ENCODE data around the gene SUN2. TPM values are rescaled to one million over a fixed set of nuclear protein-coding genes. Genes with fewer than 3 reads are reported as not detected.

SUN2 gene
- total RNA-seq, 1 donor from 2014 or later = 128 TPM

GRCh38 chr22:38770257-38770949 is 14.6 kb upstream of the SUN2 start:
- intact Hi-C loops (cut with micrococcal nuclease) = no loop called here

GRCh38 chr22:38768036-38768435 is 12.2 kb upstream of the SUN2 start:
- intact Hi-C loops (cut with micrococcal nuclease) = no loop called here
- Mint-ChIP-seq H3K36me3 (ENCODE audit: low read depth) (no peaks in the 10 kb centered on the region), H3K27ac (no peak overlapping the region), H3K9me3 (no peaks in the 10 kb centered on the region), H3K4me3 (no peak overlapping the region), H3K4me1 (peaks cover 6% of the 10 kb centered on the region), H3K27me3 (no peaks in the 10 kb centered on the region)
- DNase-seq = no peak

More at GRCh38 chr22:38770257-38770949, 14.6 kb upstream of the SUN2 start:
- Mint-ChIP-seq H3K27ac (no peak overlapping the region), H3K27me3 (no peaks in the 10 kb centered on the region), H3K4me1 (peaks cover 11% of the 10 kb centered on the region), H3K4me3 (no peak overlapping the region), H3K9me3 (no peaks in the 10 kb centered on the region), H3K36me3 (ENCODE audit: low read depth) (no peaks in the 10 kb centered on the region)
- no peak for DNase-seq

- Mint-ChIP-seq H3K9me3 (no peaks in the 10 kb centered on the region), H3K4me1 (peaks cover 6% of the 10 kb centered on the region), H3K27me3 (no peaks in the 10 kb centered on the region), H3K36me3 (ENCODE audit: low read depth) (no peaks in the 10 kb centered on the region), H3K27ac (no peak overlapping the region), H3K4me3 (no peak overlapping the region)
- intact Hi-C loops (cut with micrococcal nuclease) = no loop called here
- no peak for DNase-seq
Measured at GRCh38 chr22:38767313-38767712, 11.5 kb upstream of the SUN2 start.

GRCh38 chr22:38766076-38766777 is 10.4 kb upstream of the SUN2 start:
- H3K27ac Mint-ChIP-seq = no peak overlapping the region
- H3K9me3 Mint-ChIP-seq = no peaks in the 10 kb centered on the region
- peak; percentile 81 for DNase-seq
- H3K36me3 Mint-ChIP-seq (ENCODE audit: low read depth) = no peaks in the 10 kb centered on the region
- no peak overlapping the region for H3K4me3 Mint-ChIP-seq
- no peaks in the 10 kb centered on the region for H3K27me3 Mint-ChIP-seq
- intact Hi-C loops (cut with micrococcal nuclease) = no loop called here
- peaks cover 6% of the 10 kb centered on the region for H3K4me1 Mint-ChIP-seq

- no peaks in the 10 kb centered on the region for H3K27me3 Mint-ChIP-seq
- no peak overlapping the region for H3K4me3 Mint-ChIP-seq
- intact Hi-C loops (cut with micrococcal nuclease) = no loop called here
- no peak overlapping the region for H3K27ac Mint-ChIP-seq
- DNase-seq = no peak
- peaks cover 1% of the 10 kb centered on the region for H3K36me3 Mint-ChIP-seq (ENCODE audit: low read depth)
- H3K9me3 Mint-ChIP-seq = no peaks in the 10 kb centered on the region
- H3K4me1 Mint-ChIP-seq = peaks cover 19% of the 10 kb centered on the region
Measured at GRCh38 chr22:38762551-38762983, 6.8 kb upstream of the SUN2 start.

- peaks cover 1% of the 10 kb centered on the region for H3K36me3 Mint-ChIP-seq (ENCODE audit: low read depth)
- intact Hi-C loops (cut with micrococcal nuclease) = no loop called here
- H3K9me3 Mint-ChIP-seq = no peaks in the 10 kb centered on the region
- no peaks in the 10 kb centered on the region for H3K27me3 Mint-ChIP-seq
- no peak for DNase-seq
- no peak overlapping the region for H3K27ac Mint-ChIP-seq
- peaks cover 30% of the 10 kb centered on the region for H3K4me1 Mint-ChIP-seq
- H3K4me3 Mint-ChIP-seq = no peak overlapping the region
Measured at GRCh38 chr22:38761202-38762162, 5.7 kb upstream of the SUN2 start.

- Mint-ChIP-seq H3K4me1 (peaks cover 28% of the 10 kb centered on the region), H3K27ac (peak overlapping the region; percentile 37), H3K27me3 (no peaks in the 10 kb centered on the region), H3K4me3 (no peak overlapping the region), H3K36me3 (ENCODE audit: low read depth) (peaks cover 1% of the 10 kb centered on the region), H3K9me3 (no peaks in the 10 kb centered on the region)
- no peak for DNase-seq
- intact Hi-C loops (cut with micrococcal nuclease) = no loop called here
Measured at GRCh38 chr22:38760477-38761201, 4.8 kb upstream of the SUN2 start.

- peaks cover 33% of the 10 kb centered on the region for H3K4me1 Mint-ChIP-seq
- DNase-seq = no peak
- H3K9me3 Mint-ChIP-seq = no peaks in the 10 kb centered on the region
- no peaks in the 10 kb centered on the region for H3K27me3 Mint-ChIP-seq
- no peak overlapping the region for H3K4me3 Mint-ChIP-seq
- peak overlapping the region; percentile 80 for H3K27ac Mint-ChIP-seq
- peaks cover 11% of the 10 kb centered on the region for H3K36me3 Mint-ChIP-seq (ENCODE audit: low read depth)
- intact Hi-C loops (cut with micrococcal nuclease) = loop anchor here (5.0 kb wide), 1 partner anchor 83 kb away; the partner anchor contains the start of gene NPTXR
Measured at GRCh38 chr22:38759005-38759404, 3.2 kb upstream of the SUN2 start.

- Mint-ChIP-seq H3K4me1 (peaks cover 39% of the 10 kb centered on the region), H3K27ac (peak overlapping the region; percentile 80), H3K27me3 (no peaks in the 10 kb centered on the region), H3K9me3 (no peaks in the 10 kb centered on the region), H3K4me3 (peak overlapping the region; percentile 78), H3K36me3 (ENCODE audit: low read depth) (peaks cover 17% of the 10 kb centered on the region)
- DNase-seq = peak; percentile 89
- intact Hi-C loops (cut with micrococcal nuclease) = loop anchor here (5.0 kb wide), 1 partner anchor 84 kb away; the partner anchor contains the start of gene NPTXR
Measured at GRCh38 chr22:38758276-38758945, 2.6 kb upstream of the SUN2 start.

- Mint-ChIP-seq H3K9me3 (no peaks in the 10 kb centered on the region), H3K27ac (peak overlapping the region; percentile 95), H3K4me1 (peaks cover 44% of the 10 kb centered on the region), H3K27me3 (no peaks in the 10 kb centered on the region), H3K4me3 (peak overlapping the region; percentile 95), H3K36me3 (ENCODE audit: low read depth) (peaks cover 23% of the 10 kb centered on the region)
- intact Hi-C loops (cut with micrococcal nuclease) = loop anchor here (2.0 to 5.0 kb wide), 2 partner anchors 37 to 85 kb away; partner anchors contain the start of genes DNAL4 and NPTXR
- no peak for DNase-seq
Measured at GRCh38 chr22:38757464-38757757, 1.6 kb upstream of the SUN2 start.

GRCh38 chr22:38756711-38757463 is 1.1 kb upstream of the SUN2 start:
- no peaks in the 10 kb centered on the region for H3K27me3 Mint-ChIP-seq
- intact Hi-C loops (cut with micrococcal nuclease) = loop anchor here (2.0 to 5.0 kb wide), 2 partner anchors 38 to 85 kb away; partner anchors contain the start of genes DNAL4 and NPTXR
- peak overlapping the region; percentile 95 for H3K4me3 Mint-ChIP-seq
- no peaks in the 10 kb centered on the region for H3K9me3 Mint-ChIP-seq
- DNase-seq = peak; percentile 75
- H3K4me1 Mint-ChIP-seq = peaks cover 48% of the 10 kb centered on the region
- peaks cover 27% of the 10 kb centered on the region for H3K36me3 Mint-ChIP-seq (ENCODE audit: low read depth)
- peak overlapping the region; percentile 95 for H3K27ac Mint-ChIP-seq

Measured in activated CD4-positive, alpha-beta T cell treated with anti-CD3 and anti-CD28 coated beads, Interleukin-2, amount 10 ng/mL, durations not matched to agents 24 days and 14 days (primary cell).